Activated T-cell treated with anti-CD3 and anti-CD28 coated beads, Interleukin-2, amount 50 U/mL, for 4 hours (primary cell): Measurements from ENCODE around the gene ARRDC5. TPM values are rescaled to one million over a fixed set of nuclear protein-coding genes. Genes with fewer than 3 reads are reported as not detected.
"Not testable (repeated sequence)": the region's sequence is repeated elsewhere in the genome, so short reads cannot be mapped to it uniquely, and the experiment has no call there.

Experiments used
- ATAC-seq, 2 donors: fragments of 200-7000 bp; cut with Tn5 transposase; one replicate each; pipeline ENCODE4 v1.10.0; 2021
- DNase-seq: peaks from one replicate; pipeline ENCODE4 v3.0.0-alpha.2; 2020
- H3K27me3 Mint-ChIP-seq: one replicate; pipeline ENCODE4 v1.8.0; 2021; ENCODE audit warnings: low read depth, mixed read lengths
- H3K36me3 Mint-ChIP-seq: one replicate; pipeline ENCODE4 v1.8.0; 2022; ENCODE audit warnings: mixed read lengths; ENCODE audit not compliant: insufficient read depth
- H3K4me1 Mint-ChIP-seq: one replicate; pipeline ENCODE4 v1.8.0; 2021; ENCODE audit warnings: low read depth, mixed read lengths
- H3K4me3 Mint-ChIP-seq: one replicate; pipeline ENCODE4 v1.8.0; 2021; ENCODE audit warnings: mild to moderate bottlenecking, moderate library complexity, mixed read lengths
- H3K9me3 Mint-ChIP-seq: one replicate; pipeline ENCODE4 v1.8.0; 2021; ENCODE audit warnings: mixed read lengths
- total RNA-seq, 3 donors: library from RNA; stranded (reverse); gene quantifications; one replicate each; pipeline ENCODE4 v1.2.1, GENCODE V29; 2021

Gene ARRDC5
- under 1 TPM in 2 of 3 donors, not detected in 1; 0.32 to 0.41 TPM for total RNA-seq

GRCh38 chr19:4902796-4903195 lies at the start of gene ARRDC5:
ARRDC5 (minus strand) TSS chr19:4902896; CDS start chr19:4902825, 71 bp downstream.
- no peaks in the 10 kb centered on the region for H3K27me3 Mint-ChIP-seq
- H3K4me3 Mint-ChIP-seq: no peak within 1 kb of the TSS
- H3K9me3 Mint-ChIP-seq: no peaks in the 10 kb centered on the region
- peaks cover 1% of the 10 kb centered on the region for H3K36me3 Mint-ChIP-seq
- no peak for ATAC-seq
- no peak for DNase-seq
- H3K4me1 Mint-ChIP-seq: no peaks in the 10 kb centered on the region

- no peaks in the 10 kb centered on the region for H3K4me1 Mint-ChIP-seq
- H3K27me3 Mint-ChIP-seq: no peaks in the 10 kb centered on the region
- H3K36me3 Mint-ChIP-seq: peaks cover 4% of the 10 kb centered on the region
- no peaks in the 10 kb centered on the region for H3K9me3 Mint-ChIP-seq
- no peak for ATAC-seq
- H3K4me3 Mint-ChIP-seq: no peak overlapping the region
- DNase-seq: no peak
Measured at GRCh38 chr19:4951656-4952055, 49.0 kb upstream of the ARRDC5 start.

GRCh38 chr19:4950650-4951049 lies 48.0 kb upstream of the ARRDC5 start:
- not testable (repeated sequence) for H3K36me3 Mint-ChIP-seq, H3K9me3 Mint-ChIP-seq, ATAC-seq, H3K4me1 Mint-ChIP-seq, H3K27me3 Mint-ChIP-seq, H3K4me3 Mint-ChIP-seq, DNase-seq

GRCh38 chr19:4941638-4942169 lies 39.0 kb upstream of the ARRDC5 start:
- not testable (repeated sequence) for DNase-seq, H3K4me3 Mint-ChIP-seq, H3K36me3 Mint-ChIP-seq, H3K27me3 Mint-ChIP-seq, H3K9me3 Mint-ChIP-seq, H3K4me1 Mint-ChIP-seq, ATAC-seq

GRCh38 chr19:4939466-4939865 lies 36.8 kb upstream of the ARRDC5 start:
- H3K27me3 Mint-ChIP-seq: no peaks in the 10 kb centered on the region
- H3K4me1 Mint-ChIP-seq: no peaks in the 10 kb centered on the region
- DNase-seq (no peak), ATAC-seq (no peak)
- H3K4me3 Mint-ChIP-seq: no peak overlapping the region
- no peaks in the 10 kb centered on the region for H3K9me3 Mint-ChIP-seq
- H3K36me3 Mint-ChIP-seq: peaks cover 9% of the 10 kb centered on the region

- ATAC-seq, H3K9me3 Mint-ChIP-seq, H3K4me3 Mint-ChIP-seq, DNase-seq, H3K4me1 Mint-ChIP-seq, H3K27me3 Mint-ChIP-seq: not testable (repeated sequence)
- peaks cover 14% of the 10 kb centered on the region for H3K36me3 Mint-ChIP-seq
Measured at GRCh38 chr19:4938461-4938860, 35.8 kb upstream of the ARRDC5 start.

GRCh38 chr19:4937060-4937459 lies 34.4 kb upstream of the ARRDC5 start:
- Mint-ChIP-seq H3K4me3 (no peak overlapping the region), H3K36me3 (peaks cover 18% of the 10 kb centered on the region), H3K27me3 (no peaks in the 10 kb centered on the region), H3K9me3 (no peaks in the 10 kb centered on the region), H3K4me1 (no peaks in the 10 kb centered on the region)
- no peak for DNase-seq
- no peak for ATAC-seq

GRCh38 chr19:4935444-4935843 lies 32.7 kb upstream of the ARRDC5 start:
- ATAC-seq: no peak
- H3K4me1 Mint-ChIP-seq: no peaks in the 10 kb centered on the region
- H3K9me3 Mint-ChIP-seq: no peaks in the 10 kb centered on the region
- no peak for DNase-seq
- H3K36me3 Mint-ChIP-seq: peaks cover 18% of the 10 kb centered on the region
- no peak overlapping the region for H3K4me3 Mint-ChIP-seq
- no peaks in the 10 kb centered on the region for H3K27me3 Mint-ChIP-seq

GRCh38 chr19:4933528-4933927 lies 30.8 kb upstream of the ARRDC5 start:
- no peak for DNase-seq
- no peak overlapping the region for H3K4me3 Mint-ChIP-seq
- no peaks in the 10 kb centered on the region for H3K27me3 Mint-ChIP-seq
- H3K9me3 Mint-ChIP-seq: no peaks in the 10 kb centered on the region
- no peak for ATAC-seq
- no peaks in the 10 kb centered on the region for H3K4me1 Mint-ChIP-seq
- peaks cover 16% of the 10 kb centered on the region for H3K36me3 Mint-ChIP-seq

- H3K4me3 Mint-ChIP-seq: no peak overlapping the region
- no peaks in the 10 kb centered on the region for H3K4me1 Mint-ChIP-seq
- DNase-seq: no peak
- no peak for ATAC-seq
- H3K9me3 Mint-ChIP-seq: no peaks in the 10 kb centered on the region
- H3K27me3 Mint-ChIP-seq: no peaks in the 10 kb centered on the region
- H3K36me3 Mint-ChIP-seq: peaks cover 16% of the 10 kb centered on the region
Measured at GRCh38 chr19:4932711-4933110, 30.0 kb upstream of the ARRDC5 start.

GRCh38 chr19:4930664-4931063 lies 28.0 kb upstream of the ARRDC5 start:
- no peak for ATAC-seq
- Mint-ChIP-seq H3K36me3 (peaks cover 12% of the 10 kb centered on the region), H3K9me3 (no peaks in the 10 kb centered on the region), H3K4me3 (no peak overlapping the region), H3K27me3 (no peaks in the 10 kb centered on the region), H3K4me1 (no peaks in the 10 kb centered on the region)
- DNase-seq: no peak

GRCh38 chr19:4929186-4929585 lies 26.5 kb upstream of the ARRDC5 start:
- H3K27me3 Mint-ChIP-seq: no peaks in the 10 kb centered on the region
- DNase-seq (no peak), ATAC-seq (no peak)
- peaks cover 7% of the 10 kb centered on the region for H3K36me3 Mint-ChIP-seq
- H3K4me1 Mint-ChIP-seq: no peaks in the 10 kb centered on the region
- no peaks in the 10 kb centered on the region for H3K9me3 Mint-ChIP-seq
- H3K4me3 Mint-ChIP-seq: no peak overlapping the region

- Mint-ChIP-seq H3K36me3 (peaks cover 3% of the 10 kb centered on the region), H3K27me3 (no peaks in the 10 kb centered on the region), H3K4me1 (no peaks in the 10 kb centered on the region), H3K9me3 (no peaks in the 10 kb centered on the region), H3K4me3 (no peak overlapping the region)
- ATAC-seq (no peak), DNase-seq (no peak)
Measured at GRCh38 chr19:4923276-4923747, 20.6 kb upstream of the ARRDC5 start.

GRCh38 chr19:4922530-4923275 lies 20.0 kb upstream of the ARRDC5 start:
- ATAC-seq: no peak
- Mint-ChIP-seq H3K4me1 (no peaks in the 10 kb centered on the region), H3K4me3 (no peak overlapping the region), H3K36me3 (peaks cover 4% of the 10 kb centered on the region), H3K27me3 (no peaks in the 10 kb centered on the region), H3K9me3 (no peaks in the 10 kb centered on the region)
- no peak for DNase-seq
